GM18511 (cell line): ENCODE results near the gene RIC1.

Source experiments
- ATAC-seq: cut with Tn5 transposase; IDR thresholded peaks from one replicate; pipeline ENCODE4 v1.9.1; 2021; ENCODE audit warnings: mild to moderate bottlenecking, moderate library complexity; ENCODE audit not compliant: unreplicated experiment

Gene RIC1

GRCh38 chr9:5819174-5819573 is 190.3 kb downstream of the RIC1 start:
- ATAC-seq: no peak

- no peak for ATAC-seq
These were observed 191.5 kb downstream of the RIC1 start for GRCh38 chr9:5820425-5820824.

GRCh38 chr9:5825223-5825622 is 196.3 kb downstream of the RIC1 start:
- ATAC-seq: no peak
